ENCODE results near the gene ZNF32. TPM values are rescaled to one million over a fixed set of nuclear protein-coding genes. Genes with fewer than 3 reads are reported as not detected.

Gene ZNF32
- total RNA-seq, 2 donors from 2014 or later, result 10.7 to 18.1 TPM

DNA sequence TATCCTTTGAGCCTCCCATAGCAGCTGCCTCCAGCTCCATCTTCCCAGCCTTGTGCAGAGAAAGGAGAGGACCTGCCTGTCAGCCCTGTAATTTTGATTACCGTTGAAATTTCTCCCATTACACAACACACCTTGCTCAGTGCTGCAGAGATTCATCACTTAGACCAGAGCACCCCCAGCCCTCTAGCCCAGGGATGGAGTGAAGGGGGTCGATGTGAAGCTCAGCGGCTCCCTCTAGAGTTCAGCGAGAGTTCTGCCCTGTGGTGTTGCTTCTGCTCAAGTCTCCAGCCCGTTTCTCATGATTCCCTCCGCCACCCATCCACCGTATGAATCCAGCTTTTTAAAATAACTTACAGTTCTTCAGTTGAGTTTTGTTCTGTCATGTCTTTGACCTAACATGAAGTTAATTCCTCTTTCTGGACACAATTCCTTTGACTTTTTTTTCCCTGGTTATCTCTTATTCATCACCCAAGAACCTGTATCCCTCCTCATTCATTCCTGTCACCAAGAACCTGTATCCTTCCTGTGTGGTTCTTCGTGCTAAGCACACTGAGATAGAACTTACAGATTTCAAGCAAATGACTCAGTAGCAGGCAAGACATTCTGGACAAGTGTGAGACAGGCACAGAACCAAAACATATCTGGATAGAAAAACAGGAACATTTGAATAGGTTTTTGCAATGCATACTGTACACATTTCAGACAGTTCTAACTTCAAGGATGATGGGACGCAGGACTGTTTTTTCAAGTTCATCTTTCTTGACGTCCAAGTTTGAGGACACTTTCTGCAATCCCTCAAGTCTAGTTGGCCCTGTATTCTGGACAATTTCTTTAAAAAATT is 35.0 kb upstream of the ZNF32 start:
- ATAC-seq (no peak), DNase-seq (no peak)
- intact Hi-C loops (cut with DNase I, micrococcal nuclease), result loop anchor here in 1 of 2 donors (10.0 kb wide), 1 partner anchor 701 kb away; the partner anchor contains the start of gene CXCL12

DNA sequence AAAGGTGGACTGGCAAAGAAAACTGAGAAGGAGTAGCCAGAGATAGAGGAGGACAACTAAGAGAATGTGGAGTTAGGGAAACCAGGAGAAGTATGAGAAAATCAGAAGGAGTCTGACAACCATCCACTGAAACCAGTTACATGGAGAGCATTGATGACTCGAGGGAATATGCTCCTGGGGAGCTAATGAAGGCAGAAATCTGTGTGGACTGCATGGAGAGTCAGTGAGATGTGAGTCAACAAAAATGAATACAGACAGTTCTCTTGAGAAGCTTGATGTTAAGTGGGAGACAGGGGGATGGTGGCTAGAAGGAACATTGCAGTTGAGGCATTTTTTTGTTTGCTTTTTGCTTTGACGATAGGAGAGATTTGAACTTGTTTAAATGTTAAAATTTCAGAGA is 34.3 kb upstream of the ZNF32 start:
- ATAC-seq (no peak), DNase-seq (no peak)
- intact Hi-C loops (cut with DNase I, micrococcal nuclease), result loop anchor here in 1 of 2 donors (10.0 kb wide), 1 partner anchor 702 kb away; the partner anchor contains the start of gene CXCL12

DNA sequence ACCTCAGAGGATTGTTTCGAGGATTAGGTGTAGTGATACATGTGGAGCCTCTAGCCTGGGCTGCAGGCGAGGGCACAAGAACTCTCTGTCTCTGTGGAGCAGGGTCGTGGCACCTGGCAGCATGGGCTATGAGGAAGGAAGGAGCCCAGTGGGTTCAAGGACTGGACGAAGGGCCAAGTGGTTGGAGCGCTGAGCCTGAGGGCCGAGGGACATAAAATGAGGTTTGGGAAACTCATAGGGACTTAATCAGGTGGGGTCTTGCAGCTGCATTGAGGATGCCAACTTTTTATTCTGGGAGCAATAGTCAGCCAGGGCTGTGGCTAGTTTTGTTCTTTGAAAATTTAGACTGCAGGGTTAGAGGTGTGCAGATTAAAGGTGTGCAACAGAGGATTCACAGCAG is 33.0 kb upstream of the ZNF32 start:
- ATAC-seq, result no peak
- DNase-seq, result no peak
- intact Hi-C loops (cut with DNase I, micrococcal nuclease), result loop anchor here in 1 of 2 donors (10.0 kb wide), 1 partner anchor 703 kb away; the partner anchor contains the start of gene CXCL12

- no peak for ATAC-seq
- DNase-seq, result no peak
- intact Hi-C loops (cut with DNase I, micrococcal nuclease), result loop anchor here in 1 of 2 donors (10.0 kb wide), 1 partner anchor 704 kb away; the partner anchor contains the start of gene CXCL12
Observed at GRCh38 chr10:43681220-43681619, 32.5 kb upstream of the ZNF32 start.

DNA sequence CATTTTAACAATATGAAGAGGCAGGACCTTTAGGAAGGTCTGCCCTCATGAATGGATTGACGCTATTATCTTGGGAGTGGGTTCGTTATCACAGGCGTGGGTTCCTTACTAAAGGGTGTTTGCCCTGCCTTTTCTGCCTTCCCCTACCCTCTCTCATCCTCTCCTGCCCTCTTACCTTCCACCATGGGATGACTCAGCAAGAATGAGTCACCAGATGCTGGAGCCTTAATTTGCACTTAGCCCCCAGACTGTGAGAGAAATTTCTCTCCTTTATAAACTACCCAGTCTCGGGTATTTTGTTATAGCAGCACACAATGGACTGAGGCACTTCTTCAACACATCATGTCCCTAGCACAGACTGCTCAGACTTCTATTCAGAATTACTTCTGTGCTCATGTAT is 31.4 kb upstream of the ZNF32 start:
- ATAC-seq, result no peak
- intact Hi-C loops (cut with DNase I, micrococcal nuclease), result loop anchor here in 1 of 2 donors (10.0 kb wide), 1 partner anchor 705 kb away; the partner anchor contains the start of gene CXCL12
- DNase-seq, result no peak

DNA sequence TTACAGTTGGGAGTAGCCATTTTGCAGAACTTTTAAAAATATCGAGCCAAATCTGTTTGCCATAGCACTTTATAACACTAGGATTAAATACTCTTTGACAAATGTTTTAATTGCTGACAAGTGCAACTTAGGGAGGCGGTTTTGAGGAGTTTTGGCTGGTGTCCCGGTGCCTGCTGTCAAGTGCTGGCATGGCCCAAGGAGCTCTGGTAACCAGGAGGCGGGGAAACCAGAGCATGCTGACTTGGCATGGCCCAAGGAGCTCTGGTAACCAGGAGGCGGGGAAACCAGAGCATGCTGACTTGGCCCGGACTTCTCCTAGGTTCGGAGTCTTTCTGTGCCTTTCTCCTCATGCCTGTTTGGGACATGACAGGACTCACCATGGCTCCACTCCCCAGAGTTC is 30.8 kb upstream of the ZNF32 start:
- DNase-seq, result peak; percentile 28 to 63
- ATAC-seq, result no peak
- intact Hi-C loops (cut with DNase I, micrococcal nuclease), result loop anchor here in 1 of 2 donors (5.0 kb wide), 1 partner anchor 708 kb away; the partner anchor contains the start of gene CXCL12

DNA sequence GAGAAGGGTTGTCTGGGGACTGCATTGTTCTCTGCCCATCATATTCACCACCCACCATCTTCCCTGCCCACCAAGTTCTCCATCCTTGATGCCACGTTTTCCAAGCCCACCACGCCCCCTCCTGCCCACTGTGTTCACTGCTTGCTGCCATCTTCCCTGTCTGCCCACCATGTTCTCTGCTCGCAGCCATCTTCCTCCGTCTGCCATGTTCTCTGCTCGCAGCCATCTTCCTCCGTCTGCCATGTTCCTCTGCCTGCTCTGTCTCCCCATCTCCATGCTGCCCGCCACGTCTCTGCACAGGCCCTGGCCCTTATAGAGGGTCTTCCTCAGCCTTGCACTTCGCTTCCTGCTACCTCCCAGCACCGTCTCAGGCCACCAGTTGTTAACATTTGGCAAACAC is 30.0 kb upstream of the ZNF32 start:
- DNase-seq, result no peak

DNA sequence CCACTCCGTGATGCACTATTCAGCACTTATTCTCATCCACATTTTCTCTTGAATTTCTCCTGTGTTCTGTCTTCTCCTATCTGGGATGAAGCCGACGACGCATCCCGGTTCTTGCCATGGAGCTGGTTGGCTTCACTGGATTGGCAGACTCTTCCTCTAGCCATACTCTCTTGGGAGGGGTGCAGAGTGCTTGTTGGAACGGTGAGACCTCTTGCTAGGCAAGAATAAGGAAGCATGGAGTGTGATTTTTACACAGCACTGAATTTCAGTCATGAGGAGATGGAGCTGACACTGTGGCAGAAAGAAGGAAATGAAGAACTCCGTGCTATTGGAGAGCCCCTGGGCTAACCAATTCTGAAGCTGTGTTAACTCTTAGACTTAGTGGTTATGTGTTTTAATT is 28.2 kb upstream of the ZNF32 start:
- ATAC-seq (no peak), DNase-seq (no peak)
- intact Hi-C loops (cut with DNase I, micrococcal nuclease), result loop anchor here in 1 of 2 donors (5.0 kb wide), 1 partner anchor 710 kb away; the partner anchor contains the start of gene CXCL12

More for the DNA sequence above, 30.0 kb upstream of the ZNF32 start:
- ATAC-seq, result no peak
- intact Hi-C loops (cut with DNase I, micrococcal nuclease), result loop anchor here in 1 of 2 donors (5.0 kb wide), 1 partner anchor 709 kb away; the partner anchor contains the start of gene CXCL12

DNA sequence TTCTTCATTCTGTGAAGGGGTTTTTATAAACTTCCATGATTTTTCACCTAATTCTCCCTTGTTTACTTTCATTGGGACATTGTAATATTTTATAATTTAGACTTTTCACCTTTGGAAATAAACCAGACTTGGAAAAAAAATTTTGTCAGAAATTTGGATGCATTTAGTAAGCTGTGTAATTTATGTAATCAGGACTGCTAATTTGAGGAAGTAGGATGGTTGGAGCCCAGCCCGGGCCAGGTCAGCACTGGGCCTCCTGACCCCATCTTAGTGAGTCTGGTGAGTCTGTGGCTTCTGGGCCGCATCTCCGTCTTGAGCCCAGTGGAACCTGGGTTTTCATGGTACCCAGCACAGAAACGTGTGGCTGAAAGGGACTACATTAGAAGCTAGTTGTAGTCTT is 27.6 kb upstream of the ZNF32 start:
- intact Hi-C loops (cut with DNase I, micrococcal nuclease), result loop anchor here in 1 of 2 donors (5.0 kb wide), 1 partner anchor 711 kb away; the partner anchor contains the start of gene CXCL12
- DNase-seq (no peak), ATAC-seq (no peak)

- intact Hi-C loops (cut with DNase I, micrococcal nuclease), result loop anchor here in 1 of 2 donors (5.0 kb wide), 2 partner anchors 713 to 1183 kb away; partner anchors contain the start of gene CXCL12
- no peak for DNase-seq
Observed at GRCh38 chr10:43674553-43675210, 26.0 kb upstream of the ZNF32 start.

DNA sequence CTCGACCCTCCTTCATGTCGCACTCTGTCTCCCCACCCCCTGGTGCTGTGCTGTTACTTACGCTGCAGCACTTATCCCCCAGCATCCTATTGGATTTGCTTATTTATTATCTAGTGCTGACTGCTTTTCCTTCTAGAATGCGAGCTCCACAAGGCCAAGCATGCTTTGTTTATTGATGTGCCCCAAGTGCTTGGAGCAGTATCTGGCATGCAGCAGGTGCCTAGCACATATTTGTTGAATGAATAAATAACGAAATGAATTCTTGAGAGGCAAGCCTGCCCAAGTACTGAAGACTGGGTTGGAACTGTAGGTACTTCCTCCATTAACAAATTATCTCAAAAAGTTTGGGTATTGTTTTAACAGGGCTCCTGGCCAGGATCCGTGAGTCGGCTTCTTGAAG is 24.8 kb upstream of the ZNF32 start:
- ATAC-seq (no peak), DNase-seq (no peak)
- intact Hi-C loops (cut with DNase I, micrococcal nuclease), result loop anchor here in 1 of 2 donors (5.0 kb wide), 1 partner anchor 1184 kb away; no protein-coding TSS in a partner anchor

More at GRCh38 chr10:43674553-43675210, 26.0 kb upstream of the ZNF32 start:
- no peak for ATAC-seq

GRCh38 chr10:43671659-43672531 is 23.2 kb upstream of the ZNF32 start:
- DNase-seq (peak in 1 of 2 donors; percentile 39), ATAC-seq (peak; percentile 78)

GRCh38 chr10:43669386-43669785 is 20.7 kb upstream of the ZNF32 start:
- intact Hi-C loops (cut with DNase I, micrococcal nuclease), result no loop called here

More at GRCh38 chr10:43671659-43672531, 23.2 kb upstream of the ZNF32 start:
- intact Hi-C loops (cut with DNase I, micrococcal nuclease), result loop anchor here in 1 of 2 donors (5.0 kb wide), 1 partner anchor 1185 kb away; no protein-coding TSS in a partner anchor

GRCh38 chr10:43667761-43668386 is 19.2 kb upstream of the ZNF32 start:
- ATAC-seq (no peak), DNase-seq (no peak)
- intact Hi-C loops (cut with DNase I, micrococcal nuclease), result no loop called here

More at GRCh38 chr10:43669386-43669785, 20.7 kb upstream of the ZNF32 start:
- ATAC-seq, result no peak
- no peak for DNase-seq

DNA sequence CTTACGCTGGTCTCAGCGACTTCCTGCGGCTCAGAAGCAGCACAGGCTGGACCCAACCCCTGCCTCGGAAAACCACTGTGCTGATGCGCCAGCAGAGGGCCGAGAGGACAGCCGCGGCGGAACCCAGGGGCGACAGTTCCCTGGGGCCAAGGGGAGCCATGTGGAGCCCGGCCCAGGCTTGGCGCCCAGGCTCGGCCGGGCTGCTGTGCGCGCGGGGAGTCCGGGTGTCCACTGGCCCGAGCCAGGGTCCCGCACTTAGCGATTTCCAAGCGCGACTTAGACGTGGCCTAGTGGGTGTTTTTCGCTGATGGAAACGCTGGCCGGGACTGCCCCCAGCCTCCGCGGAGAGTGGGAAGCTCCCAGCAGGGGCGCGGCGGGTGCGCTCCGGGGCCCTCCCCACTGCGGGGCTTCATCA is 18.6 kb upstream of the ZNF32 start:
- DNase-seq (no peak), ATAC-seq (no peak)
- intact Hi-C loops (cut with DNase I, micrococcal nuclease), result no loop called here

GRCh38 chr10:43666552-43666951 is 17.9 kb upstream of the ZNF32 start:
- intact Hi-C loops (cut with DNase I, micrococcal nuclease), result no loop called here

DNA sequence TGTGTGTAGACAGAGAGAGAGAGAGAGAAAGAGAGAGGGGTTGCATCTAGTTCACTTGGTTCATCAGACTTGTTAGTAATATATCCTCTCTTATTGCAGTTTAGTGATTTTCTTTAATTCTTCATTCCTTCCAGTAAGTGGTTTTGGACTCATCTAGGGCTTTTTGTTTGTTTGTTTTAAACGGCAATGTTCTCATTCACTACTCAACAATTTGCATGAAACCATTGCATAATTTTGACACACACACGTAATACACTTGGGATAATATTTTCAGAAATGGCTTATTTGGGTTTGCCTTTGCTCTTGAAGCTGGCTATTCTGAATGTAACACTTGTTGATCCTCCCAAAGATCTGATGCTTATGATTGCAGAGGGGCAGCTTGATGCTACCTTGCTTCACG is 16.4 kb upstream of the ZNF32 start:
- intact Hi-C loops (cut with DNase I, micrococcal nuclease), result no loop called here

More at GRCh38 chr10:43666552-43666951, 17.9 kb upstream of the ZNF32 start:
- no peak for DNase-seq
- ATAC-seq, result no peak

GRCh38 chr10:43658227-43658626 is 9.5 kb upstream of the ZNF32 start:
- ATAC-seq (no peak), DNase-seq (no peak)
- intact Hi-C loops (cut with DNase I, micrococcal nuclease), result no loop called here

More for the DNA sequence above, 16.4 kb upstream of the ZNF32 start:
- no peak for DNase-seq
- ATAC-seq, result no peak
